GM12878 (cell line): ENCODE data around the gene PDCD11. TPM values are rescaled to one million over a fixed set of nuclear protein-coding genes. Genes with fewer than 3 reads are reported as not detected.

Experiments used
- HDAC2 ChIP-seq: fragments of 200-600 bp; sonication (generic); IDR thresholded peaks from 2 replicates; pipeline ENCODE4 v1.6.1; 2017
- IRF4 ChIP-seq: IDR thresholded peaks from 2 replicates; pipeline ENCODE4 v1.6.1; 2011; ENCODE audit warnings: low read depth, low read length
- NBN ChIP-seq: fragments of 450-650 bp; IDR thresholded peaks from 2 replicates; pipeline ENCODE4 v1.6.1; 2016
- NR2F1 ChIP-seq: fragments of 450-650 bp; conservative IDR thresholded peaks from 2 replicates; pipeline ENCODE4 v1.6.1; 2017; ENCODE audit warnings: mild to moderate bottlenecking
- NRF1 ChIP-seq: conservative IDR thresholded peaks from 2 replicates; pipeline ENCODE4 v1.6.1; 2011; ENCODE audit warnings: mild to moderate bottlenecking, low read depth, low read length, improper control_type of control experiment
- PRDM15 ChIP-seq: fragments of 450-650 bp; formaldehyde crosslinking; IDR thresholded peaks from 2 replicates; pipeline ENCODE4 v1.4.0; 2020; ENCODE audit warnings: mild to moderate bottlenecking, moderate library complexity
- SIX5 ChIP-seq: IDR thresholded peaks from 2 replicates; pipeline ENCODE4 v1.6.1; 2011; ENCODE audit warnings: mild to moderate bottlenecking, low read depth, low read length, moderate library complexity; ENCODE audit not compliant: severe bottlenecking
- SKIL ChIP-seq: fragments of 450-650 bp; IDR thresholded peaks from 2 replicates; pipeline ENCODE4 v1.6.1; 2017; ENCODE audit warnings: mild to moderate bottlenecking, low read depth, inconsistent platforms; ENCODE audit not compliant: poor library complexity, severe bottlenecking
- SPI1 ChIP-seq: IDR thresholded peaks from 2 replicates; pipeline ENCODE4 v1.6.1; 2011; ENCODE audit warnings: low read depth, mild to moderate bottlenecking, low read length, moderate library complexity, borderline replicate concordance; ENCODE audit not compliant: insufficient read depth
- SUZ12 ChIP-seq: fragments of 200-600 bp; sonication (generic); IDR thresholded peaks from one replicate; pipeline ENCODE4 v1.6.1; 2018; ENCODE audit warnings: antibody characterized with exemption, mild to moderate bottlenecking; ENCODE audit not compliant: unreplicated experiment
- TAF1 ChIP-seq: IDR thresholded peaks from 2 replicates; pipeline ENCODE4 v1.6.1; 2011; ENCODE audit warnings: mild to moderate bottlenecking, low read depth, low read length, borderline replicate concordance
- ZSCAN29 ChIP-seq: fragments of 450-650 bp; IDR thresholded peaks from 2 replicates; pipeline ENCODE4 v1.6.1; 2017; ENCODE audit warnings: mild to moderate bottlenecking, moderate library complexity
- polyA plus RNA-seq, 11 experiments: library from polyadenylated mRNA; depleted of rRNA in 4 of 11; unstranded in 6 of 11; stranded (reverse) in 5 of 11; fragments of >200 nt; fragmentation: Nextera tagmentation in 4 of 11; fragmentation: Illumina TruSeq in 1 of 11; extraction: Ambion mirVana in 4 of 11; extraction: Trizol in 1 of 11; gene quantifications; 1 replicate in 1 of 11; 2 replicates in 10 of 11; pipeline versions ENCODE4 v1.2.1 to v1.2.3, GENCODE V29; 2011 to 2016; ENCODE audit warnings: inconsistent platforms in 2 of 11, missing spikeins in 2 of 11, low read depth in 1 of 11
- total RNA-seq, 4 experiments: library from RNA; depleted of rRNA in 3 of 4; stranded (reverse); fragments of >200 nt in 3 of 4; fragmentation: Illumina TruSeq in 1 of 4; extraction: Trizol in 1 of 4; gene quantifications; 2 replicates each; pipeline versions ENCODE4 v1.2.1 to v1.2.3, GENCODE V29; 2013 to 2021
- TF ChIP-seq, protein P1 (sequence below): fragments of 150-350 bp; IDR thresholded peaks from 2 replicates; pipeline ENCODE4 v1.6.1; 2014; ENCODE audit warnings: mild to moderate bottlenecking, low read depth, low read length
- TF ChIP-seq, protein P2 (sequence below): fragments of 450-650 bp; IDR thresholded peaks from 2 replicates; pipeline ENCODE4 v1.6.1; 2016; ENCODE audit warnings: mild to moderate bottlenecking
- TF ChIP-seq, protein P3 (sequence below): IDR thresholded peaks from 2 replicates; pipeline ENCODE4 v1.6.1; 2012; ENCODE audit warnings: low read depth, low read length, improper control_type of control experiment
- TF ChIP-seq, protein P4 (sequence below): fragments of 150-350 bp; IDR thresholded peaks from 2 replicates; pipeline ENCODE4 v1.6.1; 2016; ENCODE audit warnings: low read depth, low read length

The PDCD11 gene
- total and polyA plus RNA-seq, 10 of the 15 experiments (the other 5 are each of a cell fraction or from before 2014, with no cell fraction given) = 13.9 to 69.7 (median 44.8) TPM

DNA sequence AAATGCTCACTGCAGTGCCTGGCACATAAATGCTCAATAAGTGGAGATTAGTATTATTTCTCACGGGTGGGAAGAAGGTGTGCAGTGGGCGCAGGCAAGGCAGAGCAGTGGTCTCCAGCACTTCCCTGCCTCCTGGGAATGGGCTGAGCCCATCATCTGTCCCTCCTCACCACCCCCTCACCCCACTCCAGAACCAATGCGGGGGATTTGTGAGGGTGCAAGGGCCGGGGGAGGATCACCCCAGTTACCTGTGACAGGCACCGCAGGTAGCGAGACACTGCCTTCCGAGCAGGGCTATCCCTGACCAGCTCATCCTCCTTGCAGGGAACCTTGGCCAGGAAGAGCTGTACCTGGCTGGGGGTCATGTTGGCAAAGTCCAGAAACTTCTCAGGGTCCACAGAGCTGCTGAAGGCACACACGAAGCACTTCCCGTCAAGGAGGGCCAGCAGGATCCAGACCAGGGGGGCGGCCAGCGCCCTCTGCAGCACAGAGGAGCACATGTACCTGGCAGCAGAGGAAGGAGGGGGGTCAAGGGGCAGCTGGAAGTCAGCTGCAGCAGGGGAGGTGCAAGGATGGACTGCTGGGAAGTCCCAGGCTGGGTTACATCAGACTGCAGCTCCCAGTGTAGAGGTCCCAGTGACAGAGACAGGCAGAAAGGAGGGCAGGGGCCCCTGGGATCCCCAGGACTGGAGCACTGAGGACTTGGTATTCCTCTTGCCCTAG, 79.8 kb downstream of the PDCD11 start (continued):
- TF ChIP-seq PRDM15 (CRISPR knock-in tag) (no peak), HDAC2 (no peak), TAF1 (no peak), SPI1 (peak; percentile 44; the same call in 1 of the 2 replicates), SIX5 (no peak), NBN (0 out of 2 replicates have a peak, but pooled peaks have one; percentile 50), SKIL (no peak), ZSCAN29 (no peak), NR2F1 (peak; percentile 85), SUZ12 (no peak), NRF1 (no peak), IRF4 (no peak)
- TF ChIP-seq, protein P1, sequence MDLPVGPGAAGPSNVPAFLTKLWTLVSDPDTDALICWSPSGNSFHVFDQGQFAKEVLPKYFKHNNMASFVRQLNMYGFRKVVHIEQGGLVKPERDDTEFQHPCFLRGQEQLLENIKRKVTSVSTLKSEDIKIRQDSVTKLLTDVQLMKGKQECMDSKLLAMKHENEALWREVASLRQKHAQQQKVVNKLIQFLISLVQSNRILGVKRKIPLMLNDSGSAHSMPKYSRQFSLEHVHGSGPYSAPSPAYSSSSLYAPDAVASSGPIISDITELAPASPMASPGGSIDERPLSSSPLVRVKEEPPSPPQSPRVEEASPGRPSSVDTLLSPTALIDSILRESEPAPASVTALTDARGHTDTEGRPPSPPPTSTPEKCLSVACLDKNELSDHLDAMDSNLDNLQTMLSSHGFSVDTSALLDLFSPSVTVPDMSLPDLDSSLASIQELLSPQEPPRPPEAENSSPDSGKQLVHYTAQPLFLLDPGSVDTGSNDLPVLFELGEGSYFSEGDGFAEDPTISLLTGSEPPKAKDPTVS = no peak
- TF ChIP-seq, protein P2, sequence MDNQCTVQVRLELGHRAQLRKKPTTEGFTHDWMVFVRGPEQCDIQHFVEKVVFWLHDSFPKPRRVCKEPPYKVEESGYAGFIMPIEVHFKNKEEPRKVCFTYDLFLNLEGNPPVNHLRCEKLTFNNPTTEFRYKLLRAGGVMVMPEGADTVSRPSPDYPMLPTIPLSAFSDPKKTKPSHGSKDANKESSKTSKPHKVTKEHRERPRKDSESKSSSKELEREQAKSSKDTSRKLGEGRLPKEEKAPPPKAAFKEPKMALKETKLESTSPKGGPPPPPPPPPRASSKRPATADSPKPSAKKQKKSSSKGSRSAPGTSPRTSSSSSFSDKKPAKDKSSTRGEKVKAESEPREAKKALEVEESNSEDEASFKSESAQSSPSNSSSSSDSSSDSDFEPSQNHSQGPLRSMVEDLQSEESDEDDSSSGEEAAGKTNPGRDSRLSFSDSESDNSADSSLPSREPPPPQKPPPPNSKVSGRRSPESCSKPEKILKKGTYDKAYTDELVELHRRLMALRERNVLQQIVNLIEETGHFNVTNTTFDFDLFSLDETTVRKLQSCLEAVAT = no peak
- TF ChIP-seq, protein P3, sequence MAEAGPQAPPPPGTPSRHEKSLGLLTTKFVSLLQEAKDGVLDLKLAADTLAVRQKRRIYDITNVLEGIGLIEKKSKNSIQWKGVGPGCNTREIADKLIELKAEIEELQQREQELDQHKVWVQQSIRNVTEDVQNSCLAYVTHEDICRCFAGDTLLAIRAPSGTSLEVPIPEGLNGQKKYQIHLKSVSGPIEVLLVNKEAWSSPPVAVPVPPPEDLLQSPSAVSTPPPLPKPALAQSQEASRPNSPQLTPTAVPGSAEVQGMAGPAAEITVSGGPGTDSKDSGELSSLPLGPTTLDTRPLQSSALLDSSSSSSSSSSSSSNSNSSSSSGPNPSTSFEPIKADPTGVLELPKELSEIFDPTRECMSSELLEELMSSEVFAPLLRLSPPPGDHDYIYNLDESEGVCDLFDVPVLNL = no peak
- TF ChIP-seq, protein P4, sequence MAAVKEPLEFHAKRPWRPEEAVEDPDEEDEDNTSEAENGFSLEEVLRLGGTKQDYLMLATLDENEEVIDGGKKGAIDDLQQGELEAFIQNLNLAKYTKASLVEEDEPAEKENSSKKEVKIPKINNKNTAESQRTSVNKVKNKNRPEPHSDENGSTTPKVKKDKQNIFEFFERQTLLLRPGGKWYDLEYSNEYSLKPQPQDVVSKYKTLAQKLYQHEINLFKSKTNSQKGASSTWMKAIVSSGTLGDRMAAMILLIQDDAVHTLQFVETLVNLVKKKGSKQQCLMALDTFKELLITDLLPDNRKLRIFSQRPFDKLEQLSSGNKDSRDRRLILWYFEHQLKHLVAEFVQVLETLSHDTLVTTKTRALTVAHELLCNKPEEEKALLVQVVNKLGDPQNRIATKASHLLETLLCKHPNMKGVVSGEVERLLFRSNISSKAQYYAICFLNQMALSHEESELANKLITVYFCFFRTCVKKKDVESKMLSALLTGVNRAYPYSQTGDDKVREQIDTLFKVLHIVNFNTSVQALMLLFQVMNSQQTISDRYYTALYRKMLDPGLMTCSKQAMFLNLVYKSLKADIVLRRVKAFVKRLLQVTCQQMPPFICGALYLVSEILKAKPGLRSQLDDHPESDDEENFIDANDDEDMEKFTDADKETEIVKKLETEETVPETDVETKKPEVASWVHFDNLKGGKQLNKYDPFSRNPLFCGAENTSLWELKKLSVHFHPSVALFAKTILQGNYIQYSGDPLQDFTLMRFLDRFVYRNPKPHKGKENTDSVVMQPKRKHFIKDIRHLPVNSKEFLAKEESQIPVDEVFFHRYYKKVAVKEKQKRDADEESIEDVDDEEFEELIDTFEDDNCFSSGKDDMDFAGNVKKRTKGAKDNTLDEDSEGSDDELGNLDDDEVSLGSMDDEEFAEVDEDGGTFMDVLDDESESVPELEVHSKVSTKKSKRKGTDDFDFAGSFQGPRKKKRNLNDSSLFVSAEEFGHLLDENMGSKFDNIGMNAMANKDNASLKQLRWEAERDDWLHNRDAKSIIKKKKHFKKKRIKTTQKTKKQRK = no peak
